HG03064 (cell line): ENCODE results near the gene PRKAR1B.

Experiments used
- ATAC-seq: cut with Tn5 transposase; IDR thresholded peaks from one replicate; pipeline ENCODE4 v1.9.1; 2021; ENCODE audit warnings: low read depth; ENCODE audit not compliant: unreplicated experiment

Gene PRKAR1B

GRCh38 chr7:725223-726005 lies 1.7 kb downstream of the PRKAR1B start:
- ATAC-seq, result no peak

- ATAC-seq, result no peak
Observed at GRCh38 chr7:724298-724697, 2.8 kb downstream of the PRKAR1B start.

- ATAC-seq, result no peak
Observed at GRCh38 chr7:723541-723940, 3.5 kb downstream of the PRKAR1B start.

DNA sequence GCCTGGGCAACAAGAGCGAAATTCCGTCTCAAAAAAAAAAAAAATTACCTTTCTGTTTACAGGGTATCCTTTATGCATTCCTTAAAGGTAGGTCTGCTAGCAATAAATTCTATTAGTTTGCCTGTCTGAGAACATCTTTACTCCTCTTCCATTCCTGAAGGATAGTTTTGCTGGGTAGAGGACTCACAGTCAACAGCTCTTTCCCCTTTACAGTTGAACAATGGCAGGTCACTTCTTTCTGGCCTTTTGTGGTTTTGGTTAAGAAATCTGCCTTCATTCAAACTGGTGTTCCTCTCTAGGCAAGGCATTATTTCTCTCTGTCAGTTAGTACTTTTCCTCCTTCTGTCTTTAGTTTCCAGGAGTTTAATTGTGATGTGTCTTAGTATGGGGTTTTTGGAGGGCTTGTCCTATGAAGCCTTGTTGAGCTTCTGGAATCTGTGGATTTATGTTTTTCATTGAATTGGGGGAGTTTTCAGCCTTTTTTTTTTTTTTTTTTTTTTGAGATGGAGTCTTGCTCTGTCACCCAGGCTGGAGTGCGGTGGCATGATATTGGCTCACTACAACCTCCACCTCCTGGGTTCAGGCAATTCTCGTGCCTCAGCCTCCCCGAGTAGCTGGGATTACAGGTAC lies 5.3 kb downstream of the PRKAR1B start:
- ATAC-seq, result no peak

DNA sequence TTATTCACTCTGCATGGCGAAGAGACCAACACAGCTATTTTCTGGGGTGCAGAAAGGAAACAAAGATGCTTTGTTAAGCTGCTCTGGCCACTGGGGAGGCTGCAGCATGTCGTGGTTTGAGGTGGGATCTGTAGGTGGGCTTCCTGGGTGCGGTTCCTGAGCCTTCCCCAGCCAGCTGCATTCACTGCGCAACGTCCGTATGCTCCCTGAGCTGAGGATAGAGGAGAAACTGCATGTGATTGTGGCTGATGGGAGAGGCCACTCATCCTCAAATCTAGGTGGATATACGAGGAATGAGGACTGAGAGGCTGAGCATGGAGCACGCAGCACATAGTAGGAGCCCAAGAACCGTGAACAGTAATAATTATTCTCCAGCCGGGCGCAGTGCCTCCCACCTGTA lies 10.4 kb downstream of the PRKAR1B start:
- no peak for ATAC-seq

- ATAC-seq, result no peak
Observed at GRCh38 chr7:716222-716621, 10.9 kb downstream of the PRKAR1B start.

GRCh38 chr7:714251-714671 lies 12.8 kb downstream of the PRKAR1B start:
- ATAC-seq, result no peak

DNA sequence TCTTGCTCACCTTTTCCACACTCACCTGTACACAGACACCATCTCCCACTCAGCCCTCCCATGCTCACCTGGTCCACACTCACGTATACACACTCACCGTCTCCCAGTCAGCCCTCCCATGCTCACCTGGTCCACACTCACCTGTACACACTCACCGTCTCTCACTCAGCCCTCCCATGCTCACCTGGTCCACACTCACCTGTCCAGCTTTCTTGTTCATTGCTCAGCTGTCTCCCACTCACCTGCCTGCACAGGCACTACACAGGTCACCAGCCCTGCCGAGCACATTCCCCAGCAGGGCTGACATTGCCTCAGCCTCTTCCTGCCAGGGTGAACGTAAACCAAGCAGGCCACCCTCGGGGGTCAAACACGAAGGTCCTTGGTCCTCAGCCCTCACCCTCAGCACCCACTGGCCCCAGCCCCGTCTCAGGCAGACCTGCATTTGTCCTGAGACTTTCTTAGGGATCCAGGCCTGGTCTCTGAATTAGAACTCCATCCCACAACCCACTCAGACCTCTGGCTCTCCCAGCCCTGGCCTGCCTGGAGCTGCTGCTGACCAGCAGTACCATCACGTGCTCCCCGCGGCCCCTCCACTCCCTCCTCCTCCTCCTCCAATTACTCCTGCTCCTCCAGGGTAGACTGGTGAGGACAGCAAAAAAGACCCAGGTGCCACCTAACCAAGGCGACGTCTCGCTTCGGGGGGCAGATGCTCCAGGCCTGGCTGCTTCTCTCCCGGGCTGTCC lies 13.4 kb downstream of the PRKAR1B start:
- no peak for ATAC-seq

GRCh38 chr7:713139-713457 lies 14.0 kb downstream of the PRKAR1B start:
- ATAC-seq, result no peak

GRCh38 chr7:712381-713138 lies 14.5 kb downstream of the PRKAR1B start:
- no peak for ATAC-seq

- ATAC-seq, result no peak
Observed at GRCh38 chr7:711922-712380, 15.1 kb downstream of the PRKAR1B start.

GRCh38 chr7:711093-711921 lies 15.8 kb downstream of the PRKAR1B start:
- ATAC-seq, result no peak

- ATAC-seq, result no peak
Observed at GRCh38 chr7:710161-710560, 16.9 kb downstream of the PRKAR1B start.

DNA sequence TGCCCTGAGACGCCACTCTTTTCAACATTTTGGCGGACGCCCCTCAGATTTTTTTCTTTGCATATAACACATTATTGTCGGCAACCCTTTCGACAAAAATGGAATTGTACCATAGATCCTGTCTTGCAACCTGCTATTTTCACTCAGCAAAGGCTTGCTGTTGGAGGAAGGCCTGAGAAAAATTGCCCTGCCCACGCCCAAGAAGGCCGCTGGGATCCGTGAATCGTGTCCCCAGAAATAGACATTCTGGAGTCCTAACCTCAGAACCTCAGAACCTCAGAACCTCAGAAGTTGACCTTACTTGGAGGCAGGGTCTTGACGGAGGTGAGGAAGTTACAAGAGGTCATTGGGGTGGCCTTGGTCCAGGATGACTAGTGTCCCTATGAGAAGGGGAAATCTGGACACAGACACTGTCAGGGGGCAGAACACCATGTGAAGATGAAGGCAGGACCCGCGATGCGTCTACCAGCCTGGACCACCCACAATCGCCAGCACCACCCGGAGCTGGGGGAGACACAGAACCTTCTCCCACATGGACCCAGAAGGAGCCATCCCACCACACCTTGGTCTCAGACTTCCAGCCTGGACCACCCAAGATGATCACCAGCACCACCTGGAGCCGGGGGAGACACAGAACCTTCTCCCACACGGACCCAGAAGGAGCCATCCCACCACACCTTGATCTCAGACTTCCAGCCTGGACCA lies 19.6 kb downstream of the PRKAR1B start:
- ATAC-seq, result no peak

GRCh38 chr7:706721-707120 lies 20.4 kb downstream of the PRKAR1B start:
- no peak for ATAC-seq

- ATAC-seq, result no peak
Observed at GRCh38 chr7:703049-703448, 24.0 kb downstream of the PRKAR1B start.

- no peak for ATAC-seq
Observed at GRCh38 chr7:701086-701671, 25.9 kb downstream of the PRKAR1B start.

DNA sequence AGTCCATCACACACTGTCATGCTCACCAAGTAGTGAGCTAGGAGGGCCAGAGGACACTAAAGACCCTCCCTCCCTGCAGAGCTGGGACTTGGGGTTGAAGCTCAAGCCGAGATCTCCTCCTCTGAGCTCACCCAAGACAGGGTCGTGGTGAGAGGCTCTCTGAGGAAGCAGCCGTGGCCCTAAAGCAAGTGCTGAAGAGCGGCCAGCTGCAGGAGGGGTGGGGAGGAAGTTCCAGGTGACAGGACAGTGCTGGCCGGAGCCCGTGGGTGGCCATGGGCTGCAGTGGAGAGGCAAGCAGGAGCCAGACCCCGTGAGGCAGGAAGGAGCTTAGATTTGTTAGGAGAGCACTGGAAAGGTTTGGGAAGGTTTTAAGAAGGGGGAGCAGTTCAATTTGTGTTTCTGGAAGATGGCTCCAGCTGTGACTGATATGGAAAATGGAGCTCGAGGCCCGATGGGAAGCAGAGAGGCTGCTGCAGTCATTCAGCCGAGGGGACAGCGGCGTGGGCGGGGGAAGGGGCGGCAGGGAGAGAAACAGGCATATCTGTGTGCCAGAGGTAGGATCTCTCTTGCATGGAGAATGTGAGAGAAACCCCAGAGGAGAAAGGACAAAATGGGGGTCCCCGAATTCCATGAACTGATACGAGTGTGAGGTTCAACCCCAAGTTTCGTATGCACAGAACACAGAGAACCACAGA lies 27.5 kb downstream of the PRKAR1B start:
- no peak for ATAC-seq
